Measurements from ENCODE around the gene PDXDC1. TPM values are rescaled to one million over a fixed set of nuclear protein-coding genes. Genes with fewer than 3 reads are reported as not detected.
A peak's percentile ranks its signal among the peaks of the same experiment; 100 is the strongest.

Gene PDXDC1
- total and polyA plus RNA-seq, 2 donors (not counting 1 experiment from before 2014, with no cell fraction given): 48.1 to 103 TPM

GRCh38 chr16:15055141-15056053 lies 80.6 kb downstream of the PDXDC1 start:
- intact Hi-C loops (cut with micrococcal nuclease): loop anchor here (2.0 kb wide), 1 partner anchor 423 kb away; the partner anchor contains the start of gene BFAR
- peak; percentile 70 for ATAC-seq (ENCODE audit: low read depth)

More at GRCh38 chr16:15055141-15056053, 80.6 kb downstream of the PDXDC1 start:
- peak overlapping the region; percentile 86 for H3K4me2 ChIP-seq (replicated peaks; ENCODE audit: low read depth, low read length, poor library complexity, severe bottlenecking)
- Mint-ChIP-seq H3K4me1 (peaks cover 19% of the 10 kb centered on the region), H3K27ac (peak overlapping the region; percentile 81), H3K4me3 (peak overlapping the region; percentile 86), H3K27me3 (no peaks in the 10 kb centered on the region), H3K9me3 (ENCODE audit: insufficient read depth) (no peaks in the 10 kb centered on the region)
- H3K4me3 ChIP-seq (ENCODE audit: control extremely low read depth in 1 of 5, extremely low read depth in 1 of 5, insufficient read depth in 1 of 5, low read depth in 2 of 5, low read length in 4 of 5): peak overlapping the region; percentile 48 to 97 (median 81)
- peak overlapping the region; percentile 67 to 71 for H3K27ac ChIP-seq (ENCODE audit: low read length in 2 of 2)
- no peaks in the 10 kb centered on the region for H4K20me1 ChIP-seq (ENCODE audit: control insufficient read depth, insufficient read depth, low read length, poor library complexity, severe bottlenecking)
- CTCF ChIA-PET: no interaction called here
- peaks cover 3 to 6% of the 10 kb centered on the region in 2 experiments for H3K36me3 ChIP-seq (replicated peaks in 1 of 2; ENCODE audit: control extremely low read depth in 1 of 2, control insufficient read depth in 1 of 2, extremely low read depth in 1 of 2, insufficient read depth in 2 of 2, low read length in 1 of 2)
- peak overlapping the region; percentile 78 for H2AFZ ChIP-seq (ENCODE audit: insufficient read depth, low read depth, low read length, poor library complexity, severe bottlenecking)
- H3K9ac ChIP-seq (ENCODE audit: low read length): peak overlapping the region; percentile 82
- POLR2A ChIA-PET: no interaction called here
- H3K79me2 ChIP-seq (ENCODE audit: control insufficient read depth, insufficient read depth, low read length): peaks cover 28% of the 10 kb centered on the region
- no peaks in the 10 kb centered on the region for H3K27me3 ChIP-seq (replicated peaks in 1 of 4; ENCODE audit: control extremely low read depth in 1 of 4, control insufficient read depth in 3 of 4, insufficient read depth in 4 of 4, low read length in 3 of 4)
- peaks cover 13 to 20% of the 10 kb centered on the region in 2 donors for H3K4me1 ChIP-seq (ENCODE audit: control insufficient read depth in 2 of 2, insufficient read depth in 2 of 2, low read length in 2 of 2)
- no peaks in the 10 kb centered on the region for H3K9me3 ChIP-seq (ENCODE audit: control extremely low read depth in 1 of 3, control insufficient read depth in 2 of 3, insufficient read depth in 1 of 3, low read length in 2 of 3)
- TF ChIP-seq EZH2 (IDR thresholded peaks at IDR 0.05; ENCODE audit: borderline replicate concordance, insufficient read depth, low read depth, low read length, poor library complexity, severe bottlenecking) (no peak), CTCF (IDR thresholded peaks at IDR 0.05) (peak; percentile 46)
- DNase-seq: peak; percentile 91
- 5% methylated on average over 79 of the region's 81 CpGs for WGBS (ENCODE audit: insufficient coverage)

Data from B cell (primary cell).